GM12878 (cell line): ENCODE data around the gene PRM3.

Experiments used
- ASH2L ChIP-seq: fragments of 300-600, 200-600 bp; sonication (generic); IDR thresholded peaks from 2 replicates; pipeline ENCODE4 v1.6.1; 2017; ENCODE audit warnings: low read depth, mild to moderate bottlenecking, borderline replicate concordance
- ATF7 ChIP-seq: fragments of 450-650 bp; IDR thresholded peaks from 2 replicates; pipeline ENCODE4 v1.6.1; 2016; ENCODE audit warnings: low read depth, mild to moderate bottlenecking
- CBFB ChIP-seq: IDR thresholded peaks from 2 replicates; pipeline ENCODE4 v1.6.1; 2016; ENCODE audit warnings: antibody characterized with exemption, low read depth
- CEBPB ChIP-seq, 2 experiments: fragments of 150-350 bp in 1 of 2; IDR thresholded peaks; 2 replicates each; pipeline ENCODE4 v1.6.1; 2012 to 2014; ENCODE audit warnings: low read depth in 2 of 2, low read length in 2 of 2, borderline replicate concordance in 1 of 2, inconsistent platforms in 1 of 2
- FOS ChIP-seq: IDR thresholded peaks from 3 replicates; pipeline ENCODE4 v1.6.1; 2011; ENCODE audit warnings: borderline replicate concordance; ENCODE audit not compliant: insufficient read length; ENCODE audit errors: extremely low read depth
- MXI1 ChIP-seq: fragments of 150-350 bp; IDR thresholded peaks from 2 replicates; pipeline ENCODE4 v1.6.1; 2011; ENCODE audit warnings: low read depth, mild to moderate bottlenecking, inconsistent platforms, low read length, improper control_type of control experiment
- NR2C1 ChIP-seq: fragments of 450-650 bp; IDR thresholded peaks from 2 replicates; pipeline ENCODE4 v1.6.1; 2017; ENCODE audit warnings: antibody characterized with exemption, mild to moderate bottlenecking, moderate library complexity
- PAX8 ChIP-seq: fragments of 450-650 bp; IDR thresholded peaks from 2 replicates; pipeline ENCODE4 v1.6.1; 2017; ENCODE audit warnings: mild to moderate bottlenecking, moderate library complexity
- SMC3 ChIP-seq: IDR thresholded peaks from 2 replicates; pipeline ENCODE4 v1.6.1; 2011; ENCODE audit warnings: low read length, improper control_type of control experiment, borderline replicate concordance
- TCF7 ChIP-seq: IDR thresholded peaks from 2 replicates; pipeline ENCODE4 v1.6.1; 2014; ENCODE audit warnings: antibody characterized with exemption, borderline replicate concordance
- TF ChIP-seq, protein P1 (sequence below): IDR thresholded peaks from 2 replicates; pipeline ENCODE4 v1.6.1; 2011; ENCODE audit warnings: low read depth, mild to moderate bottlenecking, low read length, moderate library complexity, borderline replicate concordance; ENCODE audit errors: extremely low read depth
- TF ChIP-seq, protein P2 (sequence below), 3 experiments: IDR thresholded peaks in 2 of 3; conservative IDR thresholded peaks in 1 of 3; 2 replicates each; pipeline ENCODE4 v1.5.1; 2011; ENCODE audit warnings: low read depth in 3 of 3, low read length in 3 of 3, mild to moderate bottlenecking in 3 of 3, control low read depth in 2 of 3, moderate library complexity in 2 of 3, inconsistent platforms in 1 of 3, mixed read lengths in 1 of 3; ENCODE audit not compliant: control insufficient read depth in 2 of 3, insufficient read depth in 1 of 3; ENCODE audit errors: extremely low read depth in 1 of 3
- TF ChIP-seq, protein P3 (sequence below): fragments of 450-650 bp; IDR thresholded peaks from 2 replicates; pipeline ENCODE4 v1.6.1; 2017; ENCODE audit warnings: mild to moderate bottlenecking
- TF ChIP-seq, protein P4 (sequence below): IDR thresholded peaks from 2 replicates; pipeline ENCODE4 v1.6.1; 2012; ENCODE audit warnings: low read depth, low read length, improper control_type of control experiment

DNA sequence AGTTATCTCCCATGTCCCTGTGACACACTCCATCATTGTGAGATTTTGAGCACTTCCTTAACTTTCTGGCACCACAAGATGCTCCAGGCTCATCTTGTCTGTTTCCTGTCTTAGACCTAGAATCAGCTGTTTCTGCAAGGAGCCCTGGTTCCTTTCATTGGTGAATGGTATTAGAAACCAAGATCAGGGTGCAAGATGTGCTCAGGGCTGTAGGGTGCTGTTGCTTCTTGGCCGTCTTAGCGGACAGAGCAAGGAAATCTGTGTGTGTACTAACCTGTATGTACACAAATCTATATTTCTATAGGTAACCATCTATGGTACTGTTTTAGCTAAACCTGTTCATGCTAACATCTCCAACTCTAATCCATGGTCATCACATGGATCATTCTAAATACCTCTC is 15.8 kb upstream of the PRM3 start:
- TF ChIP-seq CBFB = no peak
- TF ChIP-seq, protein P1, sequence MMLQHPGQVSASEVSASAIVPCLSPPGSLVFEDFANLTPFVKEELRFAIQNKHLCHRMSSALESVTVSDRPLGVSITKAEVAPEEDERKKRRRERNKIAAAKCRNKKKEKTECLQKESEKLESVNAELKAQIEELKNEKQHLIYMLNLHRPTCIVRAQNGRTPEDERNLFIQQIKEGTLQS = no peak
- TF ChIP-seq ASH2L = no peak
- no peak for TF ChIP-seq SMC3
- TF ChIP-seq, protein P2, sequence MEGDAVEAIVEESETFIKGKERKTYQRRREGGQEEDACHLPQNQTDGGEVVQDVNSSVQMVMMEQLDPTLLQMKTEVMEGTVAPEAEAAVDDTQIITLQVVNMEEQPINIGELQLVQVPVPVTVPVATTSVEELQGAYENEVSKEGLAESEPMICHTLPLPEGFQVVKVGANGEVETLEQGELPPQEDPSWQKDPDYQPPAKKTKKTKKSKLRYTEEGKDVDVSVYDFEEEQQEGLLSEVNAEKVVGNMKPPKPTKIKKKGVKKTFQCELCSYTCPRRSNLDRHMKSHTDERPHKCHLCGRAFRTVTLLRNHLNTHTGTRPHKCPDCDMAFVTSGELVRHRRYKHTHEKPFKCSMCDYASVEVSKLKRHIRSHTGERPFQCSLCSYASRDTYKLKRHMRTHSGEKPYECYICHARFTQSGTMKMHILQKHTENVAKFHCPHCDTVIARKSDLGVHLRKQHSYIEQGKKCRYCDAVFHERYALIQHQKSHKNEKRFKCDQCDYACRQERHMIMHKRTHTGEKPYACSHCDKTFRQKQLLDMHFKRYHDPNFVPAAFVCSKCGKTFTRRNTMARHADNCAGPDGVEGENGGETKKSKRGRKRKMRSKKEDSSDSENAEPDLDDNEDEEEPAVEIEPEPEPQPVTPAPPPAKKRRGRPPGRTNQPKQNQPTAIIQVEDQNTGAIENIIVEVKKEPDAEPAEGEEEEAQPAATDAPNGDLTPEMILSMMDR (IDR thresholded peaks at IDR 0.05 in 2 of 3, conservative IDR thresholded peaks at IDR 0.05 in 1 of 3; ENCODE audit: control insufficient read depth in 2 of 3, extremely low read depth in 1 of 3, insufficient read depth in 1 of 3, low read depth in 3 of 3, low read length in 3 of 3) = no peak
- TF ChIP-seq TCF7 = no peak
- no peak for TF ChIP-seq CEBPB (IDR thresholded peaks at IDR 0.05; ENCODE audit: borderline replicate concordance in 1 of 2, low read depth in 2 of 2, low read length in 2 of 2)
- TF ChIP-seq, protein P3, sequence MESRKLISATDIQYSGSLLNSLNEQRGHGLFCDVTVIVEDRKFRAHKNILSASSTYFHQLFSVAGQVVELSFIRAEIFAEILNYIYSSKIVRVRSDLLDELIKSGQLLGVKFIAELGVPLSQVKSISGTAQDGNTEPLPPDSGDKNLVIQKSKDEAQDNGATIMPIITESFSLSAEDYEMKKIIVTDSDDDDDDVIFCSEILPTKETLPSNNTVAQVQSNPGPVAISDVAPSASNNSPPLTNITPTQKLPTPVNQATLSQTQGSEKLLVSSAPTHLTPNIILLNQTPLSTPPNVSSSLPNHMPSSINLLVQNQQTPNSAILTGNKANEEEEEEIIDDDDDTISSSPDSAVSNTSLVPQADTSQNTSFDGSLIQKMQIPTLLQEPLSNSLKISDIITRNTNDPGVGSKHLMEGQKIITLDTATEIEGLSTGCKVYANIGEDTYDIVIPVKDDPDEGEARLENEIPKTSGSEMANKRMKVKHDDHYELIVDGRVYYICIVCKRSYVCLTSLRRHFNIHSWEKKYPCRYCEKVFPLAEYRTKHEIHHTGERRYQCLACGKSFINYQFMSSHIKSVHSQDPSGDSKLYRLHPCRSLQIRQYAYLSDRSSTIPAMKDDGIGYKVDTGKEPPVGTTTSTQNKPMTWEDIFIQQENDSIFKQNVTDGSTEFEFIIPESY = no peak
- TF ChIP-seq, protein P4, sequence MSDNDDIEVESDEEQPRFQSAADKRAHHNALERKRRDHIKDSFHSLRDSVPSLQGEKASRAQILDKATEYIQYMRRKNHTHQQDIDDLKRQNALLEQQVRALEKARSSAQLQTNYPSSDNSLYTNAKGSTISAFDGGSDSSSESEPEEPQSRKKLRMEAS = no peak
- no peak for TF ChIP-seq FOS
- TF ChIP-seq PAX8 = no peak
- no peak for TF ChIP-seq MXI1
- TF ChIP-seq NR2C1 = no peak
- no peak for TF ChIP-seq ATF7
